Measurements from ENCODE around the gene PSG6. TPM values are rescaled to one million over a fixed set of nuclear protein-coding genes. Genes with fewer than 3 reads are reported as not detected.
"Not testable (repeated sequence)": the region's sequence is repeated elsewhere in the genome, so short reads cannot be mapped to it uniquely, and the experiment has no call there.

PSG6 gene
- total RNA-seq, 1 experiment from 2014 or later = not detected

DNA sequence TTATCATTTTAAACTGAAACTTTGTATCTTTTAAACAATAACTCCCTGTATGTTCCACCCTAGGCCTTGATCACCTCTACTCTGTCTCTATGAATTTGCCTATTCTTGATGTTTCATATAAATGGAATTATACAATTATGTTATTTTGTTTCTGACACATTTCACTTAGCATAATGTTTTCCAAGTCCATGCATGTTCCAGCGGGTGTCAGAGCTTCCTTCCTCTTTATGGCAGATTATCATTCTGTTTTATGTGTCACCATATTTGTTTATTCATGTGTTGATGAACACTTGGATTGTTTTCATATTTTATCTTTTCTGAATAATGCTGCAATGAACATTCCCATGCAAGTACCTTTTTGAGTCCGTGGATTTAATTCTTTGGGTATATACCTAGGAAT is 35.0 kb downstream of the PSG6 start:
- H3K4me2 ChIP-seq; H3K79me2 ChIP-seq (ENCODE audit: low read depth); H3K9me2 ChIP-seq (ENCODE audit: insufficient read depth); H3K36me3 ChIP-seq (ENCODE audit: low read depth); H4K20me1 ChIP-seq (ENCODE audit: insufficient read depth); DNase-seq; POLR2A ChIA-PET (ENCODE audit: unreplicated experiment); H3K27ac ChIP-seq; H3F3A ChIP-seq (ENCODE audit: insufficient read depth, low read depth); H3K9me3 ChIP-seq (ENCODE audit: insufficient read depth, low read depth); BruUV-seq (replicated peaks); H3K27me3 ChIP-seq (ENCODE audit: insufficient read depth, low read depth); H2AFZ ChIP-seq; H3K4me1 ChIP-seq (replicated peaks; ENCODE audit: insufficient read depth); H3K4me3 ChIP-seq: not testable (repeated sequence)
- intact Hi-C loops (cut with micrococcal nuclease; ENCODE audit: unreplicated experiment) = loop anchor here (10.0 kb wide), 1 partner anchor 188 kb away; no protein-coding TSS in a partner anchor
- CTCF ChIA-PET = interaction anchor here (0.8 kb wide), 1 partner anchor 189 kb away, joined by 3 read pairs; no protein-coding TSS in a partner anchor

DNA sequence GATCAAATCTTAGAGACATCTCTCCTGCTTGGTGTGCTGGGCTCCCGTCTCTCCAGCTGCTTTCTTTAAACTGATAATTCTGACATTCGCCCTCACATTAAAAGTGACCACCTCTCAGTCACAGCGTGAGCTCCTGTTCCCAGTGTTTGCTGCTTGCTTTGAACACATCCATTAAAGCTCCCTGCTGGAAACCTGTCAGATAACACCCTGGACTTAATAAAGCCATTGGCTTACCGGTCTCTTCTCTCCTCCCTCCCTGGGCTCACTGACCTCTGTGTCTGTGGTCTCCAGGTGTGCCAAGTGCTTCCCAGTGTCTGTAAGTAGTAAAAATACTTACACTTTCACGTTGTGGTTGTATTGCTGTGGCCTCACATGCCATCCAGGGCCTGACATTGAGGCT is 35.7 kb downstream of the PSG6 start:
- H3K36me3 ChIP-seq (ENCODE audit: low read depth); H3K4me2 ChIP-seq; H3K4me3 ChIP-seq; H3K9me3 ChIP-seq (ENCODE audit: insufficient read depth, low read depth); H3K4me1 ChIP-seq (replicated peaks; ENCODE audit: insufficient read depth); CTCF ChIA-PET; H3K9me2 ChIP-seq (ENCODE audit: insufficient read depth); BruUV-seq (replicated peaks); H3K27me3 ChIP-seq (ENCODE audit: insufficient read depth, low read depth); H3K79me2 ChIP-seq (ENCODE audit: low read depth); H2AFZ ChIP-seq; DNase-seq; H3K27ac ChIP-seq; H4K20me1 ChIP-seq (ENCODE audit: insufficient read depth); H3F3A ChIP-seq (ENCODE audit: insufficient read depth, low read depth); POLR2A ChIA-PET (ENCODE audit: unreplicated experiment): not testable (repeated sequence)
- intact Hi-C loops (cut with micrococcal nuclease; ENCODE audit: unreplicated experiment) = loop anchor here (10.0 kb wide), 1 partner anchor 187 kb away; no protein-coding TSS in a partner anchor

DNA sequence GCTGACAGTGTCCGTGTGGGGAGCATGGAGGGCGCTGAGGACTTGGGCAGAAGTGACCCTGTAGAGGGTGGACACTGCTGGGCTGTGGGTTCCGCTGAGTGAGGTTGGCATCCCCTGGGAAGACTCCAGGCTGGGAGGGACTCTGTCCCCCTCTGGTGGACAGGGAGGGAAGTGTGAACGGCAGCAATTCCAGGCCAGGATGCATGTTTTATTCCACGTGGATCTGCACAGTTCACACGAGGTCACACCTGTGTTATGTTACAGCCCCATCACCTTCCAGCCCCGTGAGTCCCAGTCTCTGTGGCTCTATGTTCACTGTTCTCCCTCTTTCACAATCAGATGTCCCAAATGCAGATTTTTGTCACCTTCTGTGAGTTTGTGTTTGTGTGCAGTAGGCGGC is 36.4 kb downstream of the PSG6 start:
- H3K9me3 ChIP-seq (ENCODE audit: insufficient read depth, low read depth); H3K4me1 ChIP-seq (replicated peaks; ENCODE audit: insufficient read depth); H3K36me3 ChIP-seq (ENCODE audit: low read depth); H2AFZ ChIP-seq; H4K20me1 ChIP-seq (ENCODE audit: insufficient read depth); H3K9me2 ChIP-seq (ENCODE audit: insufficient read depth); H3F3A ChIP-seq (ENCODE audit: insufficient read depth, low read depth); H3K27ac ChIP-seq; H3K4me2 ChIP-seq; H3K79me2 ChIP-seq (ENCODE audit: low read depth); H3K27me3 ChIP-seq (ENCODE audit: insufficient read depth, low read depth); H3K4me3 ChIP-seq; POLR2A ChIA-PET (ENCODE audit: unreplicated experiment); DNase-seq; BruUV-seq (replicated peaks); CTCF ChIA-PET: not testable (repeated sequence)
- TF ChIP-seq, protein P1, sequence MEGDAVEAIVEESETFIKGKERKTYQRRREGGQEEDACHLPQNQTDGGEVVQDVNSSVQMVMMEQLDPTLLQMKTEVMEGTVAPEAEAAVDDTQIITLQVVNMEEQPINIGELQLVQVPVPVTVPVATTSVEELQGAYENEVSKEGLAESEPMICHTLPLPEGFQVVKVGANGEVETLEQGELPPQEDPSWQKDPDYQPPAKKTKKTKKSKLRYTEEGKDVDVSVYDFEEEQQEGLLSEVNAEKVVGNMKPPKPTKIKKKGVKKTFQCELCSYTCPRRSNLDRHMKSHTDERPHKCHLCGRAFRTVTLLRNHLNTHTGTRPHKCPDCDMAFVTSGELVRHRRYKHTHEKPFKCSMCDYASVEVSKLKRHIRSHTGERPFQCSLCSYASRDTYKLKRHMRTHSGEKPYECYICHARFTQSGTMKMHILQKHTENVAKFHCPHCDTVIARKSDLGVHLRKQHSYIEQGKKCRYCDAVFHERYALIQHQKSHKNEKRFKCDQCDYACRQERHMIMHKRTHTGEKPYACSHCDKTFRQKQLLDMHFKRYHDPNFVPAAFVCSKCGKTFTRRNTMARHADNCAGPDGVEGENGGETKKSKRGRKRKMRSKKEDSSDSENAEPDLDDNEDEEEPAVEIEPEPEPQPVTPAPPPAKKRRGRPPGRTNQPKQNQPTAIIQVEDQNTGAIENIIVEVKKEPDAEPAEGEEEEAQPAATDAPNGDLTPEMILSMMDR (conservative IDR thresholded peaks at IDR 0.05) = peak; percentile 51
- intact Hi-C loops (cut with micrococcal nuclease; ENCODE audit: unreplicated experiment) = loop anchor here (10.0 kb wide), 1 partner anchor 186 kb away; no protein-coding TSS in a partner anchor

DNA sequence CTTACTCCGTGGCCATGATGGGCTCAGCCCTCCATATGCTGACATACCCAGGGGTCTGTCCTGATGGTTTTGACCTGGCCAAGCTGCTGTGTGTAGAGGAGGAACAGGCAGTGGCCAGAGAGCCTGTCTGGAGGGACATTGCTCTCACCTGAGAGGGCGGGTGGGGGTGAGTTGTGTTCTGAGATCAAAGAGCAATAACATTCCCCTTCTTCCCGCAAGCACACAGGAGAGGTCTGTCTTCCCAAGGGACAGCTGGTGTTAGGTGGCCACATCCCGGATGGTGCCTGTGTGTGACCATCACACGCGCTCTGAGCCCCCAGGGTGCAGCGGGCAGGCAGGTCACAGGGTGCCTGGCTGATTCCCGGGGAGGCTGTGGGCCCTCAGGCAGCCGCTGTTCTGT is 37.1 kb downstream of the PSG6 start:
- H3K27ac ChIP-seq; CTCF ChIA-PET; BruUV-seq (replicated peaks); H3K9me2 ChIP-seq (ENCODE audit: insufficient read depth); H3F3A ChIP-seq (ENCODE audit: insufficient read depth, low read depth); H2AFZ ChIP-seq; DNase-seq; H3K79me2 ChIP-seq (ENCODE audit: low read depth); H3K9me3 ChIP-seq (ENCODE audit: insufficient read depth, low read depth); H3K36me3 ChIP-seq (ENCODE audit: low read depth); H3K4me2 ChIP-seq; H3K4me3 ChIP-seq; H3K27me3 ChIP-seq (ENCODE audit: insufficient read depth, low read depth); H4K20me1 ChIP-seq (ENCODE audit: insufficient read depth): not testable (repeated sequence)
- H3K4me1 ChIP-seq (replicated peaks; ENCODE audit: insufficient read depth) = peaks cover 13% of the 10 kb centered on the region
- POLR2A ChIA-PET (ENCODE audit: unreplicated experiment) = interaction anchor here (0.7 kb wide), 1 partner anchor 216 kb away, joined by 3 read pairs; no protein-coding TSS in a partner anchor
- intact Hi-C loops (cut with micrococcal nuclease; ENCODE audit: unreplicated experiment) = loop anchor here (10.0 kb wide), 1 partner anchor 186 kb away; no protein-coding TSS in a partner anchor

DNA sequence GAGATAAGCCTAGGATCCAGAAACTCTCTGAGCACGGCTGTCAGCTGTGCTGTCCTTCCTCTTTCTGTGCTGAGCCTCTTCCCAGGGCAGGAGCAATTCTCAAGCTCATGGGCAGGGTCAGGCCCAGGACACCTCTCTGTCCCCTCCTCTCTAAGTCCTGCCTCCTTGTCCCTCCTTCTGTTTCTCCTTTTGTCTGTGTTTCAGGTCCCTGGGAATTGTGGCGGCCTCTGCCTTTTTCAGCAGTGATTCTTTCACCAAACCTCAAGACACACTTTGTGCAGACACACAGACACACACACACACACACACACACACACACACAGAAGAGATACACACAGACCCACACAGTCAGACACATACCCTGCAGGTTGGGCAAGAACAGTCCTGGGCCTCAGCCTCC is 38.1 kb downstream of the PSG6 start, which contains the start of gene PSG1:
Gene PSG1 (minus strand): TSS at position 101 of the 400 bp plus-strand sequence. CDS start 132 bp downstream, outside the sequence.
- Histone ChIP-seq H3K9me2 (ENCODE audit: insufficient read depth) (no peaks in the 10 kb centered on the region), H3K36me3 (ENCODE audit: low read depth) (no peaks in the 10 kb centered on the region), H3K4me2 (no peak within 1 kb of the TSS), H3K79me2 (ENCODE audit: low read depth) (no peaks in the 10 kb centered on the region), H2AFZ (no peak within 1 kb of the TSS), H4K20me1 (ENCODE audit: insufficient read depth) (no peaks in the 10 kb centered on the region), H3K4me3 (no peak within 1 kb of the TSS), H3K4me1 (replicated peaks; ENCODE audit: insufficient read depth) (peaks cover 23% of the 10 kb centered on the region), H3F3A (ENCODE audit: insufficient read depth, low read depth) (peaks cover 14% of the 10 kb centered on the region), H3K27ac (no peak within 1 kb of the TSS), H3K27me3 (ENCODE audit: insufficient read depth, low read depth) (no peaks in the 10 kb centered on the region), H3K9me3 (ENCODE audit: insufficient read depth, low read depth) (no peaks in the 10 kb centered on the region)
- no TSS peak for BruUV-seq (replicated peaks)
- no peak for DNase-seq
- ChIA-PET CTCF (no interaction called here), POLR2A (ENCODE audit: unreplicated experiment) (no interaction called here)
- TF ChIP-seq, protein P1 (conservative IDR thresholded peaks at IDR 0.05) = no peak
- intact Hi-C loops (cut with micrococcal nuclease; ENCODE audit: unreplicated experiment) = loop anchor here (10.0 kb wide), 1 partner anchor 185 kb away; no protein-coding TSS in a partner anchor

DNA sequence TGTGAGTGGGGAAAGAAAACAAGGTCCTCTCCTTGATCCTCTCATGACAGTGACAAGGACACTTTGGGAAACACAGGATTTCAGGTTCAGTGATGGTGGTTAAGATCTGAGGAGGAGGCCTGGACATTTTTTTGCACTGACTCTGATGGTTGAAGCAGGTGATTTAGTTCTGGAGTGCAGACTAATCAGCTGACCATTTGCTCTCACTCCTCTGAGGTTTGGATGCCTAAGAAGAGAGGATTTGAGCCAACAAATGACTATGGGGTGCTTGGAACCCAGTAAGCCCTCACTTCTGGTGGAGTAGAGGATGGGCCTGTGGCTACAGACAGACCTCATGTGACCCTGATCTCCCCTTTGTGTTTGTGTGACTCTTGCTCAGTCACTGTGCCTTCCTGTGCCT is 41.1 kb downstream of the PSG6 start:
- H2AFZ ChIP-seq; H3K79me2 ChIP-seq (ENCODE audit: low read depth); H3K9me3 ChIP-seq (ENCODE audit: insufficient read depth, low read depth); H3K4me3 ChIP-seq; CTCF ChIA-PET; intact Hi-C loops (cut with micrococcal nuclease; ENCODE audit: unreplicated experiment); DNase-seq; H3K27me3 ChIP-seq (ENCODE audit: insufficient read depth, low read depth); H3K9me2 ChIP-seq (ENCODE audit: insufficient read depth); H4K20me1 ChIP-seq (ENCODE audit: insufficient read depth); H3K36me3 ChIP-seq (ENCODE audit: low read depth): not testable (repeated sequence)
- BruUV-seq (replicated peaks) = TSS peak; percentile 77
- H3K4me1 ChIP-seq (replicated peaks; ENCODE audit: insufficient read depth) = peaks cover 32% of the 10 kb centered on the region
- 0 out of 2 replicates have a peak overlapping the region, but pooled peaks have one; percentile 48 for H3K4me2 ChIP-seq
- POLR2A ChIA-PET (ENCODE audit: unreplicated experiment) = interaction anchor here (0.6 kb wide), 1 partner anchor 43 kb away, joined by 16 read pairs; no protein-coding TSS in a partner anchor
- peaks cover 23% of the 10 kb centered on the region for H3F3A ChIP-seq (ENCODE audit: insufficient read depth, low read depth)
- H3K27ac ChIP-seq = peak overlapping the region; percentile 92

Measured in PC-9 (cell line).